ENCODE results near the gene SORCS2.

Gene SORCS2

DNA sequence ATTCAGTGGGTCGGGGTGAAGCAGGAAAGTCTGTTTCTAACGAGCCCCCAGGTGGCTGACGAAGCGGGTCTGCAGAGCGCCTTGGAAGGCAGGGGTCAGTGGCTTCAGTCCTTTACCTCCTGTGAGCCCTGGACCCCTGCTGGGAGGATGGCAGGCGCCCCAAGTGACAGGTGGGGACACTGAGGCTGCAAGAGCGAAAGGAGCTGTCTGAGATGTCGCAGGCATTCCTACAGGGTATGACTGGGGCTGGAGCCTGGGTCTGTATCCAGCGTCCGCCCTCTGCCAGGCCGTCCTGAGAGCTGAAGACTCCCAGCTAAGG, 139.3 kb downstream of the SORCS2 start:
- no peaks in the 10 kb centered on the region for H3K36me3 ChIP-seq (replicated peaks)
- in situ Hi-C loops (cut with HindIII; ENCODE audit: low pct_ligation_motif_present, low sequenced_read_pairs): no loop called here
- TF ChIP-seq, protein P1, sequence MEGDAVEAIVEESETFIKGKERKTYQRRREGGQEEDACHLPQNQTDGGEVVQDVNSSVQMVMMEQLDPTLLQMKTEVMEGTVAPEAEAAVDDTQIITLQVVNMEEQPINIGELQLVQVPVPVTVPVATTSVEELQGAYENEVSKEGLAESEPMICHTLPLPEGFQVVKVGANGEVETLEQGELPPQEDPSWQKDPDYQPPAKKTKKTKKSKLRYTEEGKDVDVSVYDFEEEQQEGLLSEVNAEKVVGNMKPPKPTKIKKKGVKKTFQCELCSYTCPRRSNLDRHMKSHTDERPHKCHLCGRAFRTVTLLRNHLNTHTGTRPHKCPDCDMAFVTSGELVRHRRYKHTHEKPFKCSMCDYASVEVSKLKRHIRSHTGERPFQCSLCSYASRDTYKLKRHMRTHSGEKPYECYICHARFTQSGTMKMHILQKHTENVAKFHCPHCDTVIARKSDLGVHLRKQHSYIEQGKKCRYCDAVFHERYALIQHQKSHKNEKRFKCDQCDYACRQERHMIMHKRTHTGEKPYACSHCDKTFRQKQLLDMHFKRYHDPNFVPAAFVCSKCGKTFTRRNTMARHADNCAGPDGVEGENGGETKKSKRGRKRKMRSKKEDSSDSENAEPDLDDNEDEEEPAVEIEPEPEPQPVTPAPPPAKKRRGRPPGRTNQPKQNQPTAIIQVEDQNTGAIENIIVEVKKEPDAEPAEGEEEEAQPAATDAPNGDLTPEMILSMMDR (IDR thresholded peaks at IDR 0.05; ENCODE audit: low read depth, low read length, missing control alignments): no peak

DNA sequence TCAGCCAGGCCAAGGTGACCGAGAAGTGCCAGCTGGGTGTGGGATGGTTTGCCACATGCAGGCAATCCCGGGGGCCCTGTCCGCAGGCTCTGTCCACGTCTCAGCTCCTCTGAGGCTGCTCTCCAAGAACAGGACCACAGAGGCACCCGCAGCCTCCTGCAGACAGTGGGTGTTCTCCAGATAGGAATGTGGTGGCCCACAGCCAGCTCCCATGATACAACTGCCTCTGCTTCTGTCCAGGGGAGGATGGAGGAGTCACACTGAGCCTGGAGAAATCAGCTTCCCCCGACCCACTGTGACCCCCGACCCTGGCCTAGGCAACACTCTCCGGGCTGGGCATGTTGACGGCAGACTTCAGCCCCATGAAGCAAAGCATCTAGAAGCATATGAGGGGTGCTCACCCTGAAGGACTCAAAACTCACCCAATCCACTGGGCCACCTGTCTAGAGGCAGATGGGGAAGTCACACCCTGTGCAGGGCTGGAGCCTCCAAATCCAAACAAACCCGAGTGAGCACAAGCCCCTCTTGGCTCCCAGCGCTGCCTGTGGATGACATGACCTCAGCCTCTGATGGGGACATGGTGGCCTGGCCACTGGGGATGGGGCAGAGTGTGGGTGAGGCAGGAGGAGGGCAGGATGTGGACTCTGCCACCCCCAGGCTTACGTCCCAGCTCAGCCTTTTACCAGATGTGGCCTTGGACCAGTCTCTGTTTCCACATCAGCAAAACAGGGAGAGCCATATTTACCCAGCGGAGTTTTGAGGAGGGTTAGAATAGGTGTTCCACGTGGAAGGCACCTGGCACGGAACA, 140.1 kb downstream of the SORCS2 start:
- H3K27me3 ChIP-seq (replicated peaks): no peaks in the 10 kb centered on the region
- H3K27ac ChIP-seq: no peak overlapping the region
- no peaks in the 10 kb centered on the region for H3K36me3 ChIP-seq (replicated peaks)
- in situ Hi-C loops (cut with HindIII; ENCODE audit: low pct_ligation_motif_present, low sequenced_read_pairs): no loop called here
- no peak overlapping the region for H3K4me3 ChIP-seq (ENCODE audit: low read depth, low read length)
- peak; percentile 86 for DNase-seq
- TF ChIP-seq, protein P1 (IDR thresholded peaks at IDR 0.05; ENCODE audit: low read depth, low read length, missing control alignments): no peak

More for the DNA sequence above, 139.3 kb downstream of the SORCS2 start:
- no peak overlapping the region for H3K4me3 ChIP-seq (ENCODE audit: low read depth, low read length)
- no peak overlapping the region for H3K27ac ChIP-seq
- DNase-seq: no peak
- H3K27me3 ChIP-seq (replicated peaks): no peaks in the 10 kb centered on the region

DNA sequence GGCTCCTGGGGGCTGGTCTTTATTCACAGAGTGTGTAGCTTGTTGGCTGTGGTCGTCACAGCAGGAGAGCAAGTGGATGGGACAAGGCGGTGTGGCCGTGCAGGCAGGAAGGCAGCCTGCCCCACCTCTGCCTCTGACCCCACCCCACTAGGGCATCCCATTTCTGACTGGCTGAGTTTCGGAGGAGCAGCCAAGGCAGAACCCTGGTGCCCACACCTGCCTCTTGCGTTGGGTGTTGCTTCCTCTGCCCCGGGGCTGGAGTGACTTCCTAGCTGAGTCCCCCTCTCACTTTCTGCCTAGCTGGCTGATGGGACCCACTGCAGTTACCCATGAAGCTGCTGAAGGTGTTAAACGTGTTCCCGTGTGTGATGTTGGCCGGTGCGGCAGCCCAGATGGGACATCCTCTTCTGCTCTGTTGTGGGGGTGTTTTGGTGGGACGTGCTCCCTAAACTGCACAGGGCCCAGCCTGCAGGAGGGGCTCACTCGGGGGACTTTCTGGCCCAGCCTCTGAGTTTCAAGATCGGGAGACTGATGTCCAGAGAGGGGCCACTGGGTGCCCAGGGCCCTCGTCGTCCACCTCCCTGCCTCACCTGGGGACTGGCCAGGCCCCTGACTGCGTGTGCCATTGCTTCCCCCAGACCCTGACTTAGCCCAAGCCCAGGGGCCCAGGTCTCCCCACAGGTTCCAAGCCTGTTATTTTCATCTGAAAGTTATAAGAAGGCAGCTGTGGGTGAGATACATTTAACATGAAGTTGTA, 140.9 kb downstream of the SORCS2 start:
- TF ChIP-seq, protein P1 (IDR thresholded peaks at IDR 0.05; ENCODE audit: low read depth, low read length, missing control alignments): no peak
- no peak overlapping the region for H3K4me3 ChIP-seq (ENCODE audit: low read depth, low read length)
- H3K36me3 ChIP-seq (replicated peaks): no peaks in the 10 kb centered on the region
- in situ Hi-C loops (cut with HindIII; ENCODE audit: low pct_ligation_motif_present, low sequenced_read_pairs): no loop called here
- H3K27ac ChIP-seq: no peak overlapping the region
- DNase-seq: no peak
- H3K27me3 ChIP-seq (replicated peaks): no peaks in the 10 kb centered on the region

DNA sequence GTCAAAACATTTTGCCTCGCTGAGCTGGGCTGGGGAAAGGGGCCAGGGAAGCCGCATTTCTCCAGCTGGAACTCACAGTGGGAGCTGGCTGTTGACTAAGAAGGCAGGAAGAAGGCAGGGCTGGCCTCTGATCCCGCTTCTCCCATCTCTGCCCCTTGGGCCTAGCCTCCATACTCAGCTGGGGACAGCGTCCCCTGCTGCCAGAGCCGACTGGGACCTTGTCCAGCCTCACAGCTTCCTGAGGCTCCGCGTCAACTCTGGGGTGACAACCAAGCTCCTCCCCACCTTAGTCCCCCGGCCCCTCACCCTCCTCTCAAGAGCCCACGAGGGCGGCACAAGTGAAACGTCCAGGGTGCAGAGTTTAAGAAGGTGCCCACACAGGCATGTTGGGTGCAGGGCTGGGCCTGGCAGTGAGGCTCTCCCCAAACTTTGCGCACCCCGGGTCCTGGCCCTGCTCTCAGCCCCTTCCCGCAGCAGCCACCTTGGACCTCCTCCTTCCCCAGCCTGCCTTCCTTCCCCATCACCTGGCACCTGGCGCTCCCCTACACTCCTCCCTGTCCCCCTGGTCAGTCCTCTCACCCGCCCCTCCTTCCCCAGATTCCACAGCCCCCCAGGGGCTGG, 141.6 kb downstream of the SORCS2 start:
- no peak overlapping the region for H3K27ac ChIP-seq
- no peaks in the 10 kb centered on the region for H3K36me3 ChIP-seq (replicated peaks)
- H3K27me3 ChIP-seq (replicated peaks): no peaks in the 10 kb centered on the region
- in situ Hi-C loops (cut with HindIII; ENCODE audit: low pct_ligation_motif_present, low sequenced_read_pairs): no loop called here
- TF ChIP-seq, protein P1 (IDR thresholded peaks at IDR 0.05; ENCODE audit: low read depth, low read length, missing control alignments): peak; percentile 51
- H3K4me3 ChIP-seq (ENCODE audit: low read depth, low read length): no peak overlapping the region
- DNase-seq: no peak

DNA sequence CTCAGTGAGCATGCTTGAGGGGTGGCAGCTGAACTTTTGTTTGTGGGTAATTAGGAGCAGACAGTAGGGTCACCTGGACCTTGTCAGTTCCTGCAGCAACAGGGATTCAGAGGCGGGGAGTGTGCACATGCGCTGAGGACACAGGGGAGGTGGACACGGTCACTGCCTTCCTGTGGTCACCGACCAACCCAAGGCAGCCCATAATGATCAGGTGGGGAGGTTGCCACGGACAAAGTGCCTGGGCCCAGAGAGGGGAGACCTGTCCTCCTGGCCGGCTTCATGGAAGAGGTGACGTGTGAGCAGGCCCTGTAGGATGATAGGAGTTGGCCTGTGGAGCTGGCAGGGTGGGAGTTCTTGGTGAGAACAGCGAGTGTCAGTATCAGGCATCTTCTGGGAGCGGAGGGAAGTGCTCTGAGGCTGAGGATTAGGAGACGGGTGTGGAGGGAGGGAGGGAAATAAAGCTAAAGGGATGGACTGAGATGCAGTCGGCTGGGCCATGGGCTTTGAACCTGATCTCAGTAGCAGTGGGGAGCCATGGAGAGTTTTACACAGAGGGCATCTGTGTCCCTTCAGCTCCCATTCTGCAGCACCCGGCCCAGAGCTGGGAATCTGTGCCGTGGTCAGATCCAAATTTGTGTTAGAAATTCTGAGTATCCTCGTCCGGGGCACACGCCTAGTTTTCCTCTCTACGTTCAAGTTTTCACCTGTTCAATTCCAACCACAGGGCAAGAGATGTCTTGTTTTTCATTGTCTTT, 142.4 kb downstream of the SORCS2 start:
- in situ Hi-C loops (cut with HindIII; ENCODE audit: low pct_ligation_motif_present, low sequenced_read_pairs): no loop called here
- TF ChIP-seq, protein P1 (IDR thresholded peaks at IDR 0.05; ENCODE audit: low read depth, low read length, missing control alignments): no peak
- Histone ChIP-seq H3K4me3 (ENCODE audit: low read depth, low read length) (no peak overlapping the region), H3K27me3 (replicated peaks) (no peaks in the 10 kb centered on the region), H3K36me3 (replicated peaks) (no peaks in the 10 kb centered on the region), H3K27ac (no peak overlapping the region)
- no peak for DNase-seq

Measured in brain microvascular endothelial cell (primary cell).